ENCODE measurements around the gene IGF1R.

Gene IGF1R

DNA sequence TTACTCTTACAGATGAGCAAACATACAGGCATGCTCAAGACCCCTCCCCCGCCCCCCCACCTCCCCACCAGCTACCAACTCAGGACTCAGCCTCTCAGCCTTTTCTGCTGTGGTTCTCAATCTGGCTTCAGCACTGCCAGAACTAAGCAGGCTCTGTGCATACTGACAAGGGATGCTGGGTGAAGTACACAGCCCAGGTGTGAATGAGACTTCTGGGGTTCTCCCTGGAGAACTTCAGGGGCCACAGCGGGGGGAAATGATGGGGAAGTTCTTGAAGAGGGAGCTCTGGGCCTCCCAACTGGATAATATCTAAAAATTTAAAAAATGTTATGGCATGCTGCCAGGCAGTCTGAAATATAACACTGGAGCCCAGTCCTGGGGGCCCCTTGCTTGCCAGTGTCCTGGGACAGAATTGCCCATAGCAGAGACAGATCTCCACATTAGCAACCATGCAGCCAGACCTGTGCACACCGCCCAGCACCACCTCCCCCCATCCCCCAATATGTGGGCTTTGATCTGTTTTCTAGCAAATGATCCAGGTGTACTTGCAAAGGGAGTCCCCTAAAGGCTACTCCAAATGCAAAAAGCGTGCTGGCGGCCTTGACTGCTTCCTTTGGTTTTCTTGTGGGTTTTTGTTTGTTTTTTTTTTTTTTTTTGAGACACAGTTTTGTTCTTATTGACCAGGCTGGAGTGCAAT lies 317.9 kb downstream of the IGF1R start:
- Histone ChIP-seq H3K27me3 (replicated peaks; ENCODE audit: control insufficient read depth, insufficient read depth, low read length, poor library complexity, severe bottlenecking) (no peaks in the 10 kb centered on the region), H3K4me3 (ENCODE audit: insufficient read depth, low read depth, low read length, poor library complexity, severe bottlenecking) (no peak overlapping the region), H3K4me1 (ENCODE audit: control insufficient read depth, insufficient read depth, low read length, poor library complexity, severe bottlenecking) (no peaks in the 10 kb centered on the region), H3K9me3 (ENCODE audit: control insufficient read depth, low read length) (no peaks in the 10 kb centered on the region), H3K27ac (ENCODE audit: insufficient read depth, low read length, poor library complexity, severe bottlenecking) (no peak overlapping the region), H3K36me3 (ENCODE audit: control insufficient read depth, insufficient read depth, low read length) (no peaks in the 10 kb centered on the region)
- DNase-seq: no peak

DNA sequence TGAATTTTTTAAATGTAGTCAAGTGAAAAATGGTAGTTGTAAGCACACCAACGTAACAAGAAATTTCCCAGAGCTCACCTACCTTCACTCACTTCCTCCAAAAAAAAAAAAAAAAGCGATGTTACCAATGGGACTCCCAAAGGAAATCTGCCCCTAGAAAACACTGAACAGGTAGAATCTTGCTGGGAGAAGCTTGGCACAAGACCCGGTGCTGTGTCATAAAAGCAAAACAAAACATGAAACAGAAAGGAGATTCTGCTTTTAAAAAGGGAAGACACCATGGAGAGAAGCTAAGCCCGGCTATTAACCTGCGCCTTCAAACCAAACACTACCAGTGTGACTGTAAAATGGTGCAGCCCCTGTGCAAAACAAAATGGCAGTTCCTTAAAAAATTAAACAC lies 318.8 kb downstream of the IGF1R start:
- H3K27me3 ChIP-seq (replicated peaks; ENCODE audit: control insufficient read depth, insufficient read depth, low read length, poor library complexity, severe bottlenecking): no peaks in the 10 kb centered on the region
- no peaks in the 10 kb centered on the region for H3K4me1 ChIP-seq (ENCODE audit: control insufficient read depth, insufficient read depth, low read length, poor library complexity, severe bottlenecking)
- no peak overlapping the region for H3K27ac ChIP-seq (ENCODE audit: insufficient read depth, low read length, poor library complexity, severe bottlenecking)
- no peaks in the 10 kb centered on the region for H3K36me3 ChIP-seq (ENCODE audit: control insufficient read depth, insufficient read depth, low read length)
- H3K4me3 ChIP-seq (ENCODE audit: insufficient read depth, low read depth, low read length, poor library complexity, severe bottlenecking): no peak overlapping the region
- no peak for DNase-seq
- no peaks in the 10 kb centered on the region for H3K9me3 ChIP-seq (ENCODE audit: control insufficient read depth, low read length)

DNA sequence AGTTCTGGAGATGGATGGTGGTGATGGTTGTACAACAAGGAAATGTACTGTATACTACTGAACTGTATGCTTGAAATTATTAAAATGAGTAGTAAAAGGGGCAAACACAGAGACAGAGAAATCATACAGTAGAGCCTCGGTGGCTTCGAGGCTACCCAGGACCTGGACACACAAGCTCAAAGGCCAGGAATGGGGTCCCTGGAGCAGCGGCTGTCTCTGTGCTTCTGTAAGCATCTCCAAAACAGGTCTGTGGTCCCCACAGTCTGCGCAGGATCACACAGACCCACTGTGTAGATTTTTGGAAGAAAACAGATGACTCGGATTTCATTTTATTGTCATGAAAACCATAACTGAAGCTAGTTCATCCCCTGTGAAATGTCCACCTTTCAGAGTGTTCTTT lies 319.6 kb downstream of the IGF1R start:
- no peaks in the 10 kb centered on the region for H3K9me3 ChIP-seq (ENCODE audit: control insufficient read depth, low read length)
- no peaks in the 10 kb centered on the region for H3K27me3 ChIP-seq (replicated peaks; ENCODE audit: control insufficient read depth, insufficient read depth, low read length, poor library complexity, severe bottlenecking)
- H3K4me3 ChIP-seq (ENCODE audit: insufficient read depth, low read depth, low read length, poor library complexity, severe bottlenecking): no peak overlapping the region
- H3K36me3 ChIP-seq (ENCODE audit: control insufficient read depth, insufficient read depth, low read length): no peaks in the 10 kb centered on the region
- H3K27ac ChIP-seq (ENCODE audit: insufficient read depth, low read length, poor library complexity, severe bottlenecking): no peak overlapping the region
- DNase-seq: no peak
- no peaks in the 10 kb centered on the region for H3K4me1 ChIP-seq (ENCODE audit: control insufficient read depth, insufficient read depth, low read length, poor library complexity, severe bottlenecking)

DNA sequence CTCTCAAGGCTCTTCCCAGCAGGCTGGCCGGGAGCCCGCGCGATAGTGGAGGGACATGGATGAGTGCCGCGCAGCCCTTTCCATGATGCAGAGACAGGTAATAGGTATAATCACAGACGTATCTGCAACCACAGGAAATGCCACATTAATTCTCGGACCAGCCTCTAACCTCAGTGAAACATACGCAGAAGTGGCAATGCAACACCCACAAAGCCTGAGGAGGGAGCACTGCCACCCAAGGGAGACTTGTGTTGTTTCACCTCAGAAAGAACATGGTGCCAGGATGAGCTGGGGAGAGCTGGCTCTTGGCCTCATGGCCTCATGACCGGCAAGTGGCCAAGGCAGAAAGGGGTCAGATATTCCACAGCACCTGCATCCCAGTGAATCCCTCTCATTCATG lies 320.2 kb downstream of the IGF1R start:
- H3K36me3 ChIP-seq (ENCODE audit: control insufficient read depth, insufficient read depth, low read length): no peaks in the 10 kb centered on the region
- H3K27me3 ChIP-seq (replicated peaks; ENCODE audit: control insufficient read depth, insufficient read depth, low read length, poor library complexity, severe bottlenecking): no peaks in the 10 kb centered on the region
- H3K4me3 ChIP-seq (ENCODE audit: insufficient read depth, low read depth, low read length, poor library complexity, severe bottlenecking): no peak overlapping the region
- no peak overlapping the region for H3K27ac ChIP-seq (ENCODE audit: insufficient read depth, low read length, poor library complexity, severe bottlenecking)
- no peaks in the 10 kb centered on the region for H3K4me1 ChIP-seq (ENCODE audit: control insufficient read depth, insufficient read depth, low read length, poor library complexity, severe bottlenecking)
- no peaks in the 10 kb centered on the region for H3K9me3 ChIP-seq (ENCODE audit: control insufficient read depth, low read length)
- DNase-seq: no peak

DNA sequence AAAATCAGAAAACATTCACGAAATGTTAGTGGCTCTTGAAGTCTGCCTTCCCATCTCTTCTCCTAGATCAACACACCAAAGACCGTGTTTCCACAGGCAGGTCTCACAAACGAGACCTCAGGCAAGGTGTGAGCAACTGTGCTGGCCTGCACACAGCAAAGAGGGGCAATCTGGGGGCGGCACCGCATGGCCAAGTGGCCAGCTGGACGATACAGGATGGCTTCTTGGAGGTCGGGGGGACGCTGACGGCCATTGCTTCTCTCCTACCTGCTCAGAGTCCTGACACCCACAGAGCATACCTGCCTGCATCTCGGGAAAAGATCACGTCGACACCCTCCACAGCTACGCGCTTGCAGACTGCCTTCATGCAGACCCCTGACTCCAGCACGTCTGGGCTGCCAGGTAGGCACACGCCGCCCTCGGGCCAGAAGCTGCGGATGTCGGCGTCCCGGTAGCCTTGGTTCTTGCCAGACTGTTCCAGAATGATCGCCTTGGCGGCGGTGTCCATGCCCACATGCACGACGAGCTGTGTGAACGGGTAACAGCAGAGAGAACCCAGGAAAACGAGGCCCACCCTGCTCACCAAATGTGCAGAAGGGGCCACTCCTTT lies 320.9 kb downstream of the IGF1R start:
- H3K9me3 ChIP-seq (ENCODE audit: control insufficient read depth, low read length): no peaks in the 10 kb centered on the region
- no peak overlapping the region for H3K27ac ChIP-seq (ENCODE audit: insufficient read depth, low read length, poor library complexity, severe bottlenecking)
- H3K27me3 ChIP-seq (replicated peaks; ENCODE audit: control insufficient read depth, insufficient read depth, low read length, poor library complexity, severe bottlenecking): no peaks in the 10 kb centered on the region
- no peak for DNase-seq
- H3K4me3 ChIP-seq (ENCODE audit: insufficient read depth, low read depth, low read length, poor library complexity, severe bottlenecking): no peak overlapping the region
- no peaks in the 10 kb centered on the region for H3K36me3 ChIP-seq (ENCODE audit: control insufficient read depth, insufficient read depth, low read length)
- no peaks in the 10 kb centered on the region for H3K4me1 ChIP-seq (ENCODE audit: control insufficient read depth, insufficient read depth, low read length, poor library complexity, severe bottlenecking)

DNA sequence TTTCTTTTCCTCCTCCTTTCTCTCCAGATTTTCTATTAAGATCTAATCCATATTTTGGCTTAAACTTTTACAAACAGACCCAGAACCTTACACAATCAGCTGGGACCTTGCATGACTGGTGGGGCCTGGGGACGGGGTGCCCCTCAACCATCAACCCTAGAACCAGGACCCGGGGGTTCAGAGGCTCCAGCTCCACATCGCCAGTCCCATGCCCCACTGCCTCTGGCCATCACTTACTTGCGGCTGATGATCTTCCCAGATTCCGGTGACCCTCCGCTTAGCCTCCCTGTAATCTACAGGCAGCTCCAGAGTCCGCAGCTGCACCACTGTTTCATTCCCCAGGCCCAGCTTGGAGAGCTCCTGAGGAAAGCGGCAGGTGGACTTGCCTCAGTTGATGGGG lies 322.5 kb downstream of the IGF1R start:
- H3K36me3 ChIP-seq (ENCODE audit: control insufficient read depth, insufficient read depth, low read length): no peaks in the 10 kb centered on the region
- no peak overlapping the region for H3K4me3 ChIP-seq (ENCODE audit: insufficient read depth, low read depth, low read length, poor library complexity, severe bottlenecking)
- no peak for DNase-seq
- no peaks in the 10 kb centered on the region for H3K27me3 ChIP-seq (replicated peaks; ENCODE audit: control insufficient read depth, insufficient read depth, low read length, poor library complexity, severe bottlenecking)
- H3K4me1 ChIP-seq (ENCODE audit: control insufficient read depth, insufficient read depth, low read length, poor library complexity, severe bottlenecking): no peaks in the 10 kb centered on the region
- H3K9me3 ChIP-seq (ENCODE audit: control insufficient read depth, low read length): no peaks in the 10 kb centered on the region
- no peak overlapping the region for H3K27ac ChIP-seq (ENCODE audit: insufficient read depth, low read length, poor library complexity, severe bottlenecking)

DNA sequence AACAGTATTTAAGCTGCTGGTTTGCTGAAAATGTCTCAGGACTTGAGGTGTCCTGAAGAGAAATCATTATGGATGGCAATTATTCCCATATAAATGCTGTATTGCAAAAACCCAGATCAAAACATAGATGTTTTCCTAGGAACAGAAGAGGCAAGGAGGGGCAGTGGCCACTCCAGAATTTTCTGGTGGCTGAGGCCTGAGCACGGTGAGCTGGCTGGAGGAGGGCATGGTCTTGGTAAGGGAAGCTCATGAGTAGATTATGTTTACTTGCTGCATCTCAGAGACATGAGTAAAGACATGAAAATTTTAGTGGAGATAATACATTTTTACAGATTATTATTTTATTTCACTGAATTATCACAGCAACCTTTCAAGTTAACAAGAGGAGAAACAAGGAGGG lies 328.2 kb downstream of the IGF1R start:
- H3K4me1 ChIP-seq (ENCODE audit: control insufficient read depth, insufficient read depth, low read length, poor library complexity, severe bottlenecking): no peaks in the 10 kb centered on the region
- no peak overlapping the region for H3K4me3 ChIP-seq (ENCODE audit: insufficient read depth, low read depth, low read length, poor library complexity, severe bottlenecking)
- no peaks in the 10 kb centered on the region for H3K36me3 ChIP-seq (ENCODE audit: control insufficient read depth, insufficient read depth, low read length)
- H3K27ac ChIP-seq (ENCODE audit: insufficient read depth, low read length, poor library complexity, severe bottlenecking): no peak overlapping the region
- no peaks in the 10 kb centered on the region for H3K9me3 ChIP-seq (ENCODE audit: control insufficient read depth, low read length)
- no peaks in the 10 kb centered on the region for H3K27me3 ChIP-seq (replicated peaks; ENCODE audit: control insufficient read depth, insufficient read depth, low read length, poor library complexity, severe bottlenecking)
- DNase-seq: no peak

DNA sequence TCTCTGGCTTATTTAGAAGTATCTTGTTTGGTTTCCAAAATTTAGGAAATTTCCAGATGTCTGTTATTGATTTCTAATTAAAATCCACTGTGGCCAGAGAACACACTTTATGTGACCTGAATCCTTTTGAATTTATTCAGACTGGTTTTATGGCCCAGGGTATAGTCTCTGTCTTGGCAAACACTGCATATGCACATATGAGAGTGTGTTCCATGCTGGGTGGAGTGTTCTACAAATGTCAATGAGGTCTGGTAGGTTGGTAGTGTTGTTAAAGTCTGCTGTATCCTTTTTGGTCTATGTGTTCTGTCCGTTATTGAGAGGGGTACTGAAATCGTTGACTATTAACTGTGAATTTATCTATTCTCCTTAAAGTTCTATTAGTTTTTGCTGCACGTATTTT lies 329.1 kb downstream of the IGF1R start:
- no peaks in the 10 kb centered on the region for H3K9me3 ChIP-seq (ENCODE audit: control insufficient read depth, low read length)
- no peak for DNase-seq
- H3K27ac ChIP-seq (ENCODE audit: insufficient read depth, low read length, poor library complexity, severe bottlenecking): no peak overlapping the region

DNA sequence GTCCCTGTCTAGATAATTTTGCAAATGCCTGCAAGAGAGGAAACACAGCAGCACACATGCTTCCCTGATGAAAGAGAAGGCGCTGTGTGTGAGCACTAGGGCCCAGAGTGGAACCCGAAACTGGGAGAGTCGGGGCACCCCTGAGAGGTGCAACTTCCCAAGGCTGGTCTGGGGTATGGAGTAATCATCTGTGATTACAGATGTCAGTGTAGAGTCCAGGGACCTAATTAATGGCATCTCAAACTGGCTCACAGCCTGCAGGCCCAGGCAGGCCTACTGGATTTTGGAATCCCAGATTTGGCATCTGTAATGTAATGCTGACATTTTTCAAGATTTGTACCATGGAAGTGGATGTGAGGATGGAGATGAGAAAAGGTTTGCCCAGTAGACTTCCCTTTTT lies 329.8 kb downstream of the IGF1R start:
- H3K36me3 ChIP-seq (ENCODE audit: control insufficient read depth, insufficient read depth, low read length): no peaks in the 10 kb centered on the region
- H3K4me1 ChIP-seq (ENCODE audit: control insufficient read depth, insufficient read depth, low read length, poor library complexity, severe bottlenecking): no peaks in the 10 kb centered on the region
- H3K4me3 ChIP-seq (ENCODE audit: insufficient read depth, low read depth, low read length, poor library complexity, severe bottlenecking): no peak overlapping the region
- H3K9me3 ChIP-seq (ENCODE audit: control insufficient read depth, low read length): no peaks in the 10 kb centered on the region
- DNase-seq: no peak
- H3K27me3 ChIP-seq (replicated peaks; ENCODE audit: control insufficient read depth, insufficient read depth, low read length, poor library complexity, severe bottlenecking): no peaks in the 10 kb centered on the region
- no peak overlapping the region for H3K27ac ChIP-seq (ENCODE audit: insufficient read depth, low read length, poor library complexity, severe bottlenecking)

More for the DNA sequence above, 329.1 kb downstream of the IGF1R start:
- Histone ChIP-seq H3K4me1 (ENCODE audit: control insufficient read depth, insufficient read depth, low read length, poor library complexity, severe bottlenecking) (no peaks in the 10 kb centered on the region), H3K36me3 (ENCODE audit: control insufficient read depth, insufficient read depth, low read length) (no peaks in the 10 kb centered on the region), H3K4me3 (ENCODE audit: insufficient read depth, low read depth, low read length, poor library complexity, severe bottlenecking) (no peak overlapping the region), H3K27me3 (replicated peaks; ENCODE audit: control insufficient read depth, insufficient read depth, low read length, poor library complexity, severe bottlenecking) (no peaks in the 10 kb centered on the region)

DNA sequence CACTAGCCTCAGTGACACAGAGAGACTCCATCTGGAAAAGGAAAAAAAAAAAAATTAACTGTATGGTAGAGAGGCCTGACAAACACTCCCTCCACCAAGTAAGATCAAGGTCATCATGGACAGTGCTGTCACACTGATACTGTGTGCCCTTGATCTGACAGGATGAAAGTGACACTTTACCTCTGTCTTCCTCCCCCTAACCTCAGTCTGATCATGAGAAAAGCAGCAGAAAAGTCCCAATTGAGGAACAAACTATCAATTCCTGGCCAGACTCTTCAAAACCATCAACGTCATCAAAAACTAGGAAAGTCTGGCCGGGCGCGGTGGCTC lies 332.5 kb downstream of the IGF1R start:
- H3K27me3 ChIP-seq (replicated peaks; ENCODE audit: control insufficient read depth, insufficient read depth, low read length, poor library complexity, severe bottlenecking): no peaks in the 10 kb centered on the region
- no peak overlapping the region for H3K27ac ChIP-seq (ENCODE audit: insufficient read depth, low read length, poor library complexity, severe bottlenecking)
- no peaks in the 10 kb centered on the region for H3K36me3 ChIP-seq (ENCODE audit: control insufficient read depth, insufficient read depth, low read length)
- no peak overlapping the region for H3K4me3 ChIP-seq (ENCODE audit: insufficient read depth, low read depth, low read length, poor library complexity, severe bottlenecking)
- no peaks in the 10 kb centered on the region for H3K4me1 ChIP-seq (ENCODE audit: control insufficient read depth, insufficient read depth, low read length, poor library complexity, severe bottlenecking)
- DNase-seq: no peak
- no peaks in the 10 kb centered on the region for H3K9me3 ChIP-seq (ENCODE audit: control insufficient read depth, low read length)

Data from effector memory CD4-positive, alpha-beta T cell (primary cell).